Measurements from ENCODE around the gene CAB39L. TPM values are rescaled to one million over a fixed set of nuclear protein-coding genes. Genes with fewer than 3 reads are reported as not detected.

CAB39L gene
- polyA plus RNA-seq, 1 of the 3 experiments (the other 2 are of a cell fraction): 2.6 TPM

GRCh38 chr13:49319951-49320350 is 123.9 kb downstream of the CAB39L start:
- Histone ChIP-seq H3F3A (replicated peaks; ENCODE audit: insufficient read depth) (no peaks in the 10 kb centered on the region), H3K27ac (ENCODE audit: low read depth in 2 of 2, low read length in 1 of 2) (no peak overlapping the region), H3K4me3 (ENCODE audit: low read depth in 2 of 2, low read length in 1 of 2) (no peak overlapping the region), H3K4me2 (no peak overlapping the region), H3K9me2 (no peaks in the 10 kb centered on the region), H4K20me1 (ENCODE audit: insufficient read depth) (no peaks in the 10 kb centered on the region), H3K36me3 (replicated peaks in 1 of 2; ENCODE audit: control insufficient read depth in 1 of 2, insufficient read depth in 2 of 2, low read length in 1 of 2) (no peaks in the 10 kb centered on the region), H2AFZ (ENCODE audit: low read depth) (no peak overlapping the region), H3K4me1 (ENCODE audit: control insufficient read depth in 1 of 2, insufficient read depth in 2 of 2, low read depth in 1 of 2, low read length in 1 of 2) (no peaks in the 10 kb centered on the region; a peak in 1 of 4 replicates), H3K9me3 (no peaks in the 10 kb centered on the region), H3K79me2 (ENCODE audit: insufficient read depth) (no peaks in the 10 kb centered on the region), H3K27me3 (ENCODE audit: insufficient read depth) (no peaks in the 10 kb centered on the region), H3K9ac (no peak overlapping the region)
- ChIA-PET CTCF (interaction anchor here (0.6 to 0.7 kb wide), 2 partner anchors 419 to 532 kb away, joined by 3 to 4 read pairs; no protein-coding TSS in a partner anchor), POLR2A (no interaction called here)
- TF ChIP-seq NRF1 (IDR thresholded peaks at IDR 0.05; ENCODE audit: low read depth, low read length) (no peak), RXRA (IDR thresholded peaks at IDR 0.05; ENCODE audit: borderline replicate concordance, low read depth) (no peak), TEAD4 (IDR thresholded peaks at IDR 0.05; ENCODE audit: borderline replicate concordance, insufficient read depth) (no peak), EZH2phosphoT487 (IDR thresholded peaks at IDR 0.05; ENCODE audit: borderline replicate concordance, low read depth) (no peak), IRF3 (IDR thresholded peaks at IDR 0.05; ENCODE audit: low read depth, low read length) (no peak), RFX5 (IDR thresholded peaks at IDR 0.05; ENCODE audit: low read length) (no peak), REST (IDR thresholded peaks at IDR 0.05; ENCODE audit: low read depth, low read length) (no peak), FOXM1 (IDR thresholded peaks at IDR 0.05; ENCODE audit: low read depth) (no peak), FOXJ3 (CRISPR knock-in tag; IDR thresholded peaks at IDR 0.05) (no peak), GATA2 (CRISPR knock-in tag; IDR thresholded peaks at IDR 0.05) (no peak), RAD21 (IDR thresholded peaks at IDR 0.05; ENCODE audit: low read length) (no peak), TCF12 (IDR thresholded peaks at IDR 0.05) (no peak), SIN3A (IDR thresholded peaks at IDR 0.05; ENCODE audit: borderline replicate concordance, low read depth, low read length) (no peak), EP300 (IDR thresholded peaks at IDR 0.05; ENCODE audit: borderline replicate concordance in 1 of 2, low read depth in 1 of 2, low read length in 1 of 2) (no peak), JUND (IDR thresholded peaks at IDR 0.05) (no peak), RCOR1 (IDR thresholded peaks at IDR 0.05; ENCODE audit: low read length) (no peak), YY1 (IDR thresholded peaks at IDR 0.05; ENCODE audit: low read depth) (no peak), FOSL2 (IDR thresholded peaks at IDR 0.05; ENCODE audit: borderline replicate concordance, low read depth) (no peak), PBX3 (IDR thresholded peaks at IDR 0.05) (no peak)
- no peak for DNase-seq
- WGBS (ENCODE audit: low lambda C conversion rate): 96% methylated on average over 2 of the region's 2 CpGs
